ENCODE measurements around the gene PRR33. TPM values are rescaled to one million over a fixed set of nuclear protein-coding genes. Genes with fewer than 3 reads are reported as not detected.
A peak's percentile ranks its signal among the peaks of the same experiment; 100 is the strongest.
"Not testable (repeated sequence)": the region's sequence is repeated elsewhere in the genome, so short reads cannot be mapped to it uniquely, and the experiment has no call there.

Gene PRR33
- total RNA-seq, 2 donors from 2014 or later = 0.17 TPM; not detected in 1

DNA sequence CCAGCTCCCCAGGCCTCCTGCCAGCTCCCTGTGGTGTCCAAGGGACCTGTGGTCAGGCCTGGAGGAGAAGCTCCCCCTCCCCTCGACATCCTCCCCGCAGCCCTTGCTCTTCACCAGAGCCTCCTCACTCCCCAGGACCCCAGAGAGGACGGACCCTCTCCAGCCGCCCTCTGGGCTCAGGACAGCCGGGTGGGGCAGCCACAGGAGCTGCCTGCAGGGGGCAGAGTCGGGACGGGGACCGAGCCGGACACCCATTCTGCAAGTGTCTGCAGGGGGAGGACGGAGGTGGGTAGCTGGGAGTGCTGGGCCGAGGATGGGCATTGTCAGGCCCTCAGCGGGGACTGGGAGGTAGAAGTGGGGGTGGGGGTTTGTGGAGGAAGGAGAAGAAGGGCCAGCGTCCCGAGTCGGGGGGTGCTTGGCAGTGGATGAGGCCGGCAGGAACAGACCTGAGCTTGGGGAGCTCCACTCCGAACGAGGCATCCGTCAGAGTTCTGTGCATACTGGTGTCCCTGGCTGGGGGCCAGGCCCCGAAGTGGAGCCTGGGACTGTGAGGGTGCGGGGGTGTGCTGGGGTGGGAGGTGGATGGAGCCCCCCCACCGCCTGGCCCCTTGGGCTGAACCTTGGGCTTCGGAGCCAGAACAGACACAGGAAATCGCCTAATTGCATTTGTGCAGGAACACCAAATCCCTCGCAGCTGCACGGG lies 15.2 kb downstream of the PRR33 start:
- no peak for DNase-seq (ENCODE audit: low spot score)
- Histone ChIP-seq H3K27me3 (replicated peaks; ENCODE audit: insufficient read depth) (no peaks in the 10 kb centered on the region), H3K36me3 (no peaks in the 10 kb centered on the region), H3K9me3 (no peaks in the 10 kb centered on the region), H3K4me3 (no peak overlapping the region), H3K4me1 (replicated peaks) (no peaks in the 10 kb centered on the region), H3K27ac (no peak overlapping the region)
- no peak for TF ChIP-seq POLR2A (IDR thresholded peaks at IDR 0.05)
- TF ChIP-seq CTCF (IDR thresholded peaks at IDR 0.05) = peak in 1 of 4 experiments; percentile 24
- no peak for TF ChIP-seq POLR2AphosphoS5 (IDR thresholded peaks at IDR 0.05)
- intact Hi-C loops (cut with DNase I) = no loop called here
- 44% methylated on average over 21 of the region's 26 CpGs for WGBS

DNA sequence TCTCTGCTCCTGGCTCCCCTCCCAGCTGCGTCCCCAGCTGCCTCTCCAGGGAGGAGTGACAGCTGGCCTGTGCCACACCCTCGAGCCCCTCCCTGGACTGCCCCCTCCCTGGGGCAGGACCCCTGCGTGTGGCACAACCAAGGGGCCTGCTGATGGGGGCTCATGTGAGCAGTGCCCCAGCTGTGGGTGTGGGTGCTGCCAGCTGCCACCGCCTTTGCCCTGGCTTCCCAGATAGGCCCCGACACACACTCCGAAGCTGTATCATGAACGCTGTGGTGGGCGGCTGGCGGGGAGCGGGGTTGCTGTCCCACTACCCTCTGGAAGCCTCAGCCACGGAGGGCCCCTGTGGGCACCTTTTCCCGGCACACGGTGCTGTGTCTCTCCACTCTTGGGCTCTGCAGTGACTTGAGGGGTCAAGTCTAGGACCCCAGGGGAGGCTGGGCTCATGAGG lies 15.8 kb downstream of the PRR33 start:
- 85% methylated on average over 12 of the region's 13 CpGs for WGBS
- DNase-seq (ENCODE audit: low spot score); H3K4me1 ChIP-seq (replicated peaks); H3K36me3 ChIP-seq; H3K4me3 ChIP-seq; H3K27me3 ChIP-seq (replicated peaks; ENCODE audit: insufficient read depth); H3K9me3 ChIP-seq; intact Hi-C loops (cut with DNase I); H3K27ac ChIP-seq: not testable (repeated sequence)

DNA sequence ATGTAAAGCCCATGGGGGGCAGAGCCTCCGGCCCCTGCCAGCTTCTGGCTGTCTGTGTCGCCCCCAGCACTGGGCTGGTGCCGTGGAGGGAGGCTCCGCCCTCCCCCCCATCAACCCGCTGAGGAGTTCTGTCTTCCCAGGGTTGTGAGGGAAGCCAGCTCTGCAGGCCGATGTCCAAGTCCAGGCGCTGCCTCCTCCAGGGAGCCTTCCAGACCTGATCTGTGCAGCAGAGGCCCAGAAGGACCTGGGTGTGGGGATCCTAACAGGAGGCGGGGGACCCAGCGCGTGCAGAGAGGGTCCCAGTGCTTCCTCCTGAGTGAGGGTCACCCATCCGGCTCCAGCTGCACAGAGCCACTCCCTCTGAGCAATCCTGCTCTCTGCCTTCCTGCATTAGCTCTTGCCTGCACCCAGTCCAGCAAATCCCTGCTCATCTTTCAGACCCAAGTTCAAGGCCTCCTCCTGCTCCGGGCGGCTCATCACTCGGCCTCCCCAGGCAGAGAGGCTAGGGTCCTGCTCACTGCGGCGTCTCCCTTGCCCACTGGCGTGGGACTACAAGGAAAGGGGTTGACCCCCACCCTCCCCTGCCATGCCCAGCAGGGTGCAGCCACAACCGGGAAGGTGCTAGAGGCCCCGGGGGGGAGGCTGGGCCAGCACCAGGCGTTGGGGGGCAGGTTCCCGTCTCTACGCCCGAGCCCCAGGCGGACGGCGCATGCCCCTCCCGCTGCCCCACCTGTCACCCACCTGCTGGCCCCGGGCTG lies 16.4 kb downstream of the PRR33 start:
- Histone ChIP-seq H3K4me1 (replicated peaks) (no peaks in the 10 kb centered on the region), H3K27me3 (replicated peaks; ENCODE audit: insufficient read depth) (peaks cover 3% of the 10 kb centered on the region), H3K9me3 (no peaks in the 10 kb centered on the region), H3K27ac (no peak overlapping the region), H3K36me3 (no peaks in the 10 kb centered on the region), H3K4me3 (no peak overlapping the region)
- WGBS = 69% methylated on average over 26 of the region's 28 CpGs
- intact Hi-C loops (cut with DNase I) = no loop called here
- TF ChIP-seq CTCF (IDR thresholded peaks at IDR 0.05) (no peak), POLR2A (IDR thresholded peaks at IDR 0.05) (no peak), POLR2AphosphoS5 (IDR thresholded peaks at IDR 0.05) (no peak)
- DNase-seq (ENCODE audit: low spot score) = no peak

- WGBS = 86% methylated on average over 17 of the region's 17 CpGs
- H3K27me3 ChIP-seq (replicated peaks; ENCODE audit: insufficient read depth); H3K9me3 ChIP-seq; DNase-seq (ENCODE audit: low spot score); intact Hi-C loops (cut with DNase I); H3K4me1 ChIP-seq (replicated peaks); H3K36me3 ChIP-seq; H3K4me3 ChIP-seq; H3K27ac ChIP-seq: not testable (repeated sequence)
These were observed 17.1 kb downstream of the PRR33 start for GRCh38 chr11:1874441-1875092.

- whole genome bisulfite sequencing = 81% methylated on average over 16 of the region's 17 CpGs
- intact Hi-C loops (cut with DNase I); DNase-seq (ENCODE audit: low spot score); H3K4me3 ChIP-seq; H3K9me3 ChIP-seq; H3K27me3 ChIP-seq (replicated peaks; ENCODE audit: insufficient read depth); H3K4me1 ChIP-seq (replicated peaks); H3K36me3 ChIP-seq; H3K27ac ChIP-seq: not testable (repeated sequence)
These were observed 17.9 kb downstream of the PRR33 start for GRCh38 chr11:1873813-1874150.

- peaks cover 3% of the 10 kb centered on the region for H3K27me3 ChIP-seq (replicated peaks; ENCODE audit: insufficient read depth)
- WGBS = 40% methylated on average over 11 of the region's 11 CpGs
- no peaks in the 10 kb centered on the region for H3K36me3 ChIP-seq
- no peaks in the 10 kb centered on the region for H3K9me3 ChIP-seq
- no peak for TF ChIP-seq POLR2A (IDR thresholded peaks at IDR 0.05)
- no peak for TF ChIP-seq CTCF (IDR thresholded peaks at IDR 0.05)
- no peak for TF ChIP-seq POLR2AphosphoS5 (IDR thresholded peaks at IDR 0.05)
- no peaks in the 10 kb centered on the region for H3K4me1 ChIP-seq (replicated peaks)
- intact Hi-C loops (cut with DNase I) = no loop called here
- H3K4me3 ChIP-seq = no peak overlapping the region
- H3K27ac ChIP-seq = no peak overlapping the region
- DNase-seq (ENCODE audit: low spot score) = no peak
These were observed 18.5 kb downstream of the PRR33 start for GRCh38 chr11:1873048-1873812.

All from prostate gland (tissue), 2 donors.